Activated CD4-positive, alpha-beta T cell treated with anti-CD3 and anti-CD28 coated beads, Interleukin-2, amount 50 U/mL, for 48 hours (primary cell): ENCODE data around the gene PTCD2.

Experiments
- DNase-seq, 2 experiments: peaks; one replicate each; pipeline ENCODE4 v3.0.0-alpha.2; 2020

The PTCD2 gene, protein sequence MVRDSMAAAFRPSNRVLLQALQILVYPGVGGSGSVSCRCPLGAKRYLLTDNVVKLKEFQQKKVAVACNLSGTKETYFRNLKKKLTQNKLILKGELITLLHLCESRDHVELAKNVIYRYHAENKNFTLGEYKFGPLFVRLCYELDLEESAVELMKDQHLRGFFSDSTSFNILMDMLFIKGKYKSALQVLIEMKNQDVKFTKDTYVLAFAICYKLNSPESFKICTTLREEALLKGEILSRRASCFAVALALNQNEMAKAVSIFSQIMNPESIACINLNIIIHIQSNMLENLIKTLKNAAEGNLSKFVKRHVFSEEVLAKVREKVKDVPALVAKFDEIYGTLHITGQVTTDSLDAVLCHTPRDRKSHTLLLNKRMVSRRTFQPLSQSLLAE

DNA sequence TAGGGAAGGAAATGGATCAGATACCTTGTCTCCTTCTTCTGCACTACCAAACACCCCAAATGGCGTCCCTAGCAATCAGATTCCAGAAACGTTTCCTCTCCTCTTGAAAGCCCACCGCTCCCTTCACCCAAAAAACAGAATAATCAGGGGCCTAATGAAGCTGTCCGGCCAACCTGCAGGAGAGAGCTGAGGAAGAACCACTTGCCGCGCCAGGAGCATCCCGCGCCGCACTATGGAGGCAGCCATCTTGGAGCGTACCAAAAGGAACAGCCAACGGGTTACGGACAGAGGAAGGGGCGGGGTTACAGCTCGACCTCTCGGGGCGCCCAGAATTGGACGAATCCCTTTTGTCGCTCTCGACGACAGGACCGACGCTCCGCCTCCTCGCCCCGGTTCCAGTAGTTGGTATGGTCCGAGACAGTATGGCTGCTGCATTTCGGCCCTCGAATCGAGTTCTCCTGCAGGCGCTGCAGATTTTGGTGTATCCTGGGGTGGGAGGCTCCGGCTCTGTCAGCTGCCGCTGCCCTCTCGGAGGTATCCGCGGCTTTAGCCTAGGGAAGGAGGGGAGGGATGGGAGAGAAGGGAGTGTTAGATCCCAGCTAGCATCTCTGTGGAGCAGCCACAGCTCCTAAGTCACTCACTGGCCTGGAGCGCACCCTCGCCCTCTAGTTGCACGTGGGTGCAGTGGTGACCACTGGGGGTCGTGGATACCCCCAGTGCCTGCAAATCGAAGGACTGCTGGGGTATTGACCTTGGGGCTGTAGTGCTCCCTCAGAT is at the start of gene PTCD2, which contains the start of gene MRPS27:
PTCD2 (plus strand) TSS at position 398 of the 777 bp plus-strand sequence; CDS start at position 408, 10 bp downstream.
MRPS27 (minus strand) TSS at position 265 of the 777 bp plus-strand sequence; CDS start at position 246, 19 bp downstream.
- DNase-seq: peak; percentile 94 to 96

DNA sequence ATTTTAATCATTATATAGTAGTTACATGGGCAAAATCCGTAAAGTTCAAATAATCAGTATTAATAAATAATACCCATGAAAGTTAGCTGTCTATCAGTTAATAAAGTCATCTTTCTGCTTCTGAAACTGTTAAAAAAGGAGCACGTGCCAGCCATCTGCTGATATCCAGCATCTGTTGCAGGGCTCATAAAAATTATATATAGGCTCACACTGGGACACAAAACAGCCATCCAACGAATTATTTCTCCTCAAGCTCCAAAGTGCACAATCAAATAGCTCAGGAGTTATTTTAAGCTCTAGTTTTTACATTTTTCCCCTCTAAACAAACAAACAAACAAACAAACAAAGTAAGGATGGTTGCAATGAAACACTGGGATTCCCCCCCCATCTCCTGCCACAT is 48.5 kb upstream of the PTCD2 start:
- no peak for DNase-seq

DNA sequence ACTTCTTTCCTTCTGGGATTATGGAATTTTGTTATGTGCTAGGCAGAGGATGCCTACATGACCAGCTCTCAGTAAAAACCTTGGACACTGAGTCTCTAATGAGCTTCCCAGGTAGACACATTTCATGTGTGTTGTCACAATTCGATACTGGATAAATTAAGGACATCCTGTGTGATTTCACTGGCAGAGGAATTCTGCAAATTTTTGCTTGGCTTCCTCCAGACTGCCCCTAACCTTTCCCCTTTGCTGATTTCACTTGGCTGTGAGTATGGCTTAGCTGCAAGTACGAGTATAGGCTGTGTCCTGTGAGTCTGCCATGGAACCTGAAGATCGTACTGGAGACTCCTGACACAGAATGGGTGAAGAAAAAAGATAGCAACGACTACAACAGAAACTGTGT is 47.8 kb upstream of the PTCD2 start:
- no peak for DNase-seq

DNA sequence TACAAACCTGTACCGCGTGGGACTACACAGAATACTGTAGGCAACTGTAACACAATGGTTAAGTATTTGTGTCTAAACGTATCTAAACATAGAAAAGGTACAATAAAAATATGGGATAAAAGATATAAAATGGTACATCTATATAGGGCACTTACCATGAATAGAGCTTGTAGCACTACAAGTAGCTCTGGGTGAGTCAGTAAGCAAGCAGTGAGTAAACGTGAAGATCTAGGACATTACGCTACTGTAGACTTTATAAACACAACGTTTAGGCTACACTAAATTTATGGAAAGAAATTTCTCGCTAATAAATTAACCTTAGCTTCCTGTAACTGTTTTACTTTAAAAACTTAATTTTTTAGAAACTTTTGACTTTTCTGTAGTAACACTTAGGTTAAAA is 46.6 kb upstream of the PTCD2 start:
- no peak for DNase-seq

DNA sequence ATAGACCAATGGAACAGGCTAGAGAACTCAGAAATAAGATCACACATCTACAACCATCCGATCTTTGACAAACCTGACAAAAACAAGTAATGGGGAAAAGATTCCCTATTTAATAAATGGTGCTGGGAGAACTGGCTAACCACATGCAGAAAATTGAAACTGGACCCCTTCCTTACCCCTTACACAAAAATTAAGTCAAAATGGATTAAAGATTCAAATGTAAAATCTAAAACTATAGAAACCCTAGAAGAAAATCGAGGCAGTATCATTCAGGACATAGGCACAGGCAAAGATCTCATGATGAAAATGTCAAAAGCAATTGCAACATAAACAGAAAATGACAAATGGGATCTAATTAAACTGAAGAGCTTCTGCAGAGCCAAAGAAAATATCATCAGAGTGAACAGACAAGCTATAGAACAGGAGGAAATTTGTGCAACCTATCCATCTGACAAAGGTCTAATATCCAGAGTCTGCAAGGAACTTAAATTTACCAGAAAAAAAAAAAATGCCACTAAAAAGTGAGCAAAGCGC is 43.9 kb upstream of the PTCD2 start:
- DNase-seq: no peak

DNA sequence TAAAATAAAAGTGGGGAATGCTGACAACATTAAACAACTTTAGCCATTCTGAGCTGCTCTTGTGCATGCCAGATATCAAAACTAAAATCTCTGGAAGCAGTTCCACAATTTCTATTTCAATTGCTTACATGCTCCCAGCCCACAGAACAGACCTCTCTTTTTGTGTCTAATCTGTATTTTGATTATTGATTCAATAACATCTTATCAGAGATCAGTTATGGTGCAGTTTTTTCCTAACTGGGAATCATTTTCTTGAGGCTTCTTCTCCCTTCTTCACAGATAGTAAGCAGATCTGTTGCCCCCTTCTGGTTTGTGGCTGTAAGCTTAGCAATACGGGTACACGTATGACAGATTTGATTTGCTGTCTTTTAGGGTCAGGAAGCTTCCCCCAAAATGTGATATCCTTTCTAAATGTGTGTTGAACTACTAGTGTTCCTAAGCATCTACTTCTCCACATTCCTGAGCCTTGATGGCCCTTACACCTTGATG is 39.5 kb upstream of the PTCD2 start:
- no peak for DNase-seq

DNA sequence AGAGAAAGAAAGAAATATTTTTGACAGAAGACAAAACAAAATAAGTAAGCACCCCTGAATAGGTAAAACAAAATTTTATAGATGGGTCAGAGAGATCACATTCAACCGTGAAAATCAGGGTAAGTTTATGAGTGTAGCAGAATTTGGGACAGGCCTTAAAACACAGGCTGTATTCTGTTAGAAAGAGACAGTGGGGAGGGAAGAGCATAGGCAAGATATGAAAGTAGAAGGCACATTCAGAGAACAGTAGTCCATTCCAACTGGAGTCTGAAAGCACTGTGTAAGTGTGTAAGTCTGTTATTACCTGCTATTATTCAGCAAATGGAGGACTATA is 38.8 kb upstream of the PTCD2 start:
- no peak for DNase-seq

DNA sequence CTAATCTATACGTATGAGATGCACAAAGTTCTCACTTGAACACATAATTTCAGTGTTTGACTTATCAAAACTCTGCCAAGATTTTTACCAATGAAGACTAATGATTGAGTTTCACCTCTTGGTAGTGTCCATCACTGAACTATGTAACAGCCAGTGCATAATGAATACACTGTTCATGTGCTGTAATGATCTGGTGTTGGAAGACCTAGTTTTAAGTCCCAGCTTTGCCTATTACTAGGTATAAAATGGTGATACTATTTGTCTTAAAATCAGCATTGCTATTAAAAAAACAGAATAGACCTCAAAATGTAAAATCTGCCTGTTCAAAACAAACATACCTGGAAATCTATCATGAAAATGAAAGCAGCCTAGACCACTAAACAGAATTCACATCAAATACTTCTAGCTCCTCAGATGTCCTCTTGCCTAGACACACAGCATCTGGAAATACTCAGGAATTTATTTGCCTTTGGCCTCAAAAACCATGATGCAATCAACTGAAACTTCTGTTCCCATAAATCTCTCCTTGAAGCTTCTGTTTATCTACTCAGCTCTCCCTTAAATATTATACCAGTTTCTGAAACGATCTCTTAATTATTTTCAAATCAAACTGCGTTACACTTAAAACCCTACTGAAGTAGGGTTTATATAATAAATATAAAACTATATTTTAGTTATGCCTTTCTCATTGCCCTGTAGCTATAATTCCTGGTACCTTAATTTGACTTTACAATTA is 38.2 kb upstream of the PTCD2 start:
- no peak for DNase-seq

DNA sequence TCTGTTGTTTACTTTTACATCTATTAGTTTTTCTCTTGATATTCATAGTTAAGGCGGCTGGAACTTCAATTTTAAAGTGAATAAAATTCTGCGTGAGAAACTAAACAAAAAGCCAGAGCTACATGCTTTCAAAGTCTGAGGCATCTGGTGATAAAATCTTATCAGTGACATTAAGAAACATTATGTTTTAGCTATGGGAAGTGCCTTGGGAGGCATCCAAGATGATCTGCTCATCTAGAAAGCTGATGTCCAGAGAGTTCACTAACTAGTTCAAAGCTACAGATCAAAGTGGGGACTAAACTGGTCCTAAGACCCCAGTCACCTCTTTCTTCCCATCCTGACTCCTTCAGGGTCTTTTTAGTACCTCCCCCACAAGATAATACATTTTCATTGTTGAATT is 37.3 kb upstream of the PTCD2 start:
- DNase-seq: no peak

DNA sequence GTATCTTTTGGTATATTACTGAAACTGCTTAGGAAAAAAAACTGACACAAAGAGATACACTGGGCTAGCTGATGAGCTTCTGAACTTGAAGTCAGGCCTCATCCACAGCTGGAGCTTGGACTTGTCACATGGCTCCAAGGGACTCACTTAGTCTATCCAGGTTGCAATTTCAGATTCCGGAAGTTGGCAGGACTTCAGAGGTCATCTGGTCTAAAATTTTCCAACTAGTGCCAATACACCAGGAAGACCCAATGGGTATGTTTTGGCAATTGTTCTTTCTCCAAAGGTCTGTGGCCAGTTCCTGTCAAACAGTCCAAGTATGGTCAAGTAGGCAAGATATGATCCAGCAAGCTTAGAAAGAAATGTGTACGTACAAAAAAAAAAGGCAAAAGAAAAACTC is 36.8 kb upstream of the PTCD2 start:
- DNase-seq: no peak

DNA sequence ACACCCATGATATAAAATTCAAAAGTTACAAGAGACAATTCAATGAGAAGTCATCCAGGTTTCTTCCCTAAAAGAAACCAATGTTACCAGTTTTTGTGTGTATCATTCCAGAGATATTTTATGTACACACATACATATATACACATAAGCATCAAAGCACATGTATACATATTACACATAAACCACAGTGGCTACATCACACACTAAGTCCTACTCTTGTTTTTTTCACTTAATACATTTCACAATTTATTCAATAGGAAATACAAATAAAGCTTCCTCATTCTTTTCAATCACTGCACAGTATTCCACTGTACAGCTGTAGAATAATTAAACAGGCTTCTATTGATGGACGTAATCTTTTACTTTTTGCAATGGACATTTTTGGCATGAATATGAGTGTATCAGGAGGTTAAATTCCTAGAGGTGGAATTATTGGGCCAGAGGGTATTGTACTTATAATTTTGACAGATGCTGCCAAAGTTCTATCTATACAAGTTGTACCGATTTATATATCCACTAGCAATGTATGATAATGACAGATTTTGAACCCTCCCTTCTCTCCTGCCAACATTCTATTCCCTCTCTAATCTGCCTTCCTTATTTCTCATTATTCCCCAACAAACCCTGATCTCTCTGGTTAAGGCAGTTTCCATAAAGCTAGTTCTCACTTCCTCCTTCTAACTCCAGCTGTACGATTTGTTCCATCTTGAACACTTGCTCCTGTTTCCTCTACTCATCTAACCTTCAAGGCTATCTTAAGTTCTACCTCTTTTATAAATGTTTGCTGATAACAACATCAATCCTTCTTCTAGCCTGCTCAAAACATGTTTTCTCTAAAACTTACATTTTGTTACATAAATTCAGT is 35.4 kb upstream of the PTCD2 start:
- DNase-seq: no peak

DNA sequence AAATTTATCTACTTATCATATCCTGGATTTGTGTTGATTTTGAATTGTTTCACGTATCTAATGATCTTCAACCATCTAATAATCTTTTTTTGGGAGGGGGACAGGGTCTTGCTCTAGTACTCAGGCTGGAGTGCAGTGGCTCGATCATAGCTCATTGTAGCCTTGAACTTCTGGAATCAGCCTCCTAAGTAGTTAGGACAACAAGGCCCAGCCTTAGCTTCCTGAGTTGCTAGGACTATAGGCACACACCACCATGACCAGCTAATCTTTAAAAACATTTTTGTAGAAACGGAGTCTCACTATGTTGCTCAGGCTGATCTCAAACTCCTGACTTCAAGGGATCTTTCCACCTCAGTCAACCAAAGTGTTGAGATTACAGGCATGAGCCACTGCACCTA is 34.8 kb upstream of the PTCD2 start:
- no peak for DNase-seq

DNA sequence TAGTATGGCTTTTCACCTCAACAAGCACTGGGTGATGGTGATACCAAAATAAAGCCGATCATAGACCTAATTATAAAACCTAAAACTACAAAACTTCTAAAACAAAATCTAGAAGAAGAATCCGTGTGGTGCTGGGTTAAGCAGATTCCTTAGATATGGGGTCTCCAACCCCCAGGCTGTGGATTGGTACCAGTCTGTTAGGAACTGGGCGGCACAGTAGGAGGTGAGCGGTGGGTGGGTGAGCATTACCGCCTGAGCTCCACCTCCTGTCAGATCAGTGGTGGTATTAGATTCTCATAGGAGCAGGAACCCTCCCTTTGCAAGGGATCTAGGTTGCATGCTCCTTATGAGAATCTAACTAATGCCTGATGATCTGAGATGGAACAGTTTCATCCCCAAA is 33.4 kb upstream of the PTCD2 start:
- DNase-seq: no peak

DNA sequence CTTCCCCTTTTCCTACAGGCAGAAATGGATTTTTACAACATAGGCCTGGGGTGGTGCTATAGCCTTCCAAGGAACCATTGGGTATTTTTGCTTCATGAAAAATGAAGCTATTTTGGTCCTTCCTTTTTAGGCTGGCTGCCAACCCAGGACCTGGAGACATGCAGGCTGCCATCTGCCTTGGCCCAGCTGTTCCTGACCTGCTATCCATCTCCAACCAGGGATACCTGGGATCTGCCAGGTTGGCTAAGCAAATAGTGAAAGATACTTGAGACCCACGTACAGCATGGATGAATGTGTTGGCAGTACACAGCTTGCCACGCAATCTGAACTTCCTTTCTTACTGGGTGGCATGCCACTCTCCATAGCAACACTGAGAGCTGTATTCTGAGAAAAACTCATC is 31.2 kb upstream of the PTCD2 start:
- DNase-seq: no peak

DNA sequence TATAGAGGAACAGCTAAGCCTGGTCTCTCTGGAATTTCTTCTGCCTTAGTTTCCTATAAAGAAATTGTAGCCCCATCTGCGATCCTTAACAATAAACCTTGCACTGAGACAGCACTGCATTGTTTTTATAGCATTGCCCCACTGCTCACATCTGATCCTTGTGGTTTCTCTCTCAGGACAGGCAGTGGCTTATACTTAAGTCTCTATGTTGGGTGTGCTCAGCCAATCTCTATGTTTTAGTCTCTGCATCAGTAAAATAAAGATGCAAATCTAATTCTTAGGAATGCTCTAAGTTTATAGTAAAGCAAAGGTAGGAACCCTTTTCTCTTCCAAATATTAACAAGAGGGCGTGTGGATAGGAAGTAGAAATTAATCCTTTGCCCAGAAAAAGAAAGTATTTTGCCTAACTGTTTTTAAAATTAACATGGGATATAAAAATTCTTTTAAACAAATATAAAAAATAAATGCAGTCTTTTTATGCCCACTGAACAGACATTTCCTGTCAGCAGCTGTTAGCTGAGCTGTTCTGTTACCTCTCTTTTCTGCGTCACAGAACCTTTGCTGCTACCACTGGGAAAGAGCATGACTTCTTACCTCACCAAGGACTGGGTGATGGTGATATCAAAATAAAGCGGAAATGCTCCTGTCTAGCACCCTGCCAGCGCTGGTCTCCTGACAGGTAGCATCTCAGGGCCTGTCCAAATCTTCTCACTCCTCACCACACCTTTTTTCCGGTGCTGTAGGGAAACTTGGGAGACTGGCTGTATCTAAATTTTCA is 29.6 kb upstream of the PTCD2 start:
- no peak for DNase-seq

DNA sequence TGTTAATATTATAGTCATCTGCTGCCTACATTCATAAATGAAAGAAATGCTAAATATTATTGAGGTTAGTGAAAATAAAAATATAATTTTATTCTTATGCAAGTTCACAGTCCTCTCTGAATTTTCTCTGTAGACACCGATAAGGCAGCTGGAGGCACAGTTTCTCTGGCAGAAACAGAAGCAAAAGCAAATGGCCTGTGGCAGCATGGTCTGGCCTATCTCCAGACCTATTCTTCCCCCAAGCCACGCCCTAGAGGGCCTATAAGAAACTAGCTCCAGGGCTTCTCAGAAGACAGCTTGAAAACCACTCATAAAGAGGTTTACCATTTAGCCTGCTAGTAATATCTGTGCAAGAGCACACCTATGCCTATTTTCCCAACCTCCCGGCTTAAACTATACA is 28.6 kb upstream of the PTCD2 start:
- DNase-seq: no peak

DNA sequence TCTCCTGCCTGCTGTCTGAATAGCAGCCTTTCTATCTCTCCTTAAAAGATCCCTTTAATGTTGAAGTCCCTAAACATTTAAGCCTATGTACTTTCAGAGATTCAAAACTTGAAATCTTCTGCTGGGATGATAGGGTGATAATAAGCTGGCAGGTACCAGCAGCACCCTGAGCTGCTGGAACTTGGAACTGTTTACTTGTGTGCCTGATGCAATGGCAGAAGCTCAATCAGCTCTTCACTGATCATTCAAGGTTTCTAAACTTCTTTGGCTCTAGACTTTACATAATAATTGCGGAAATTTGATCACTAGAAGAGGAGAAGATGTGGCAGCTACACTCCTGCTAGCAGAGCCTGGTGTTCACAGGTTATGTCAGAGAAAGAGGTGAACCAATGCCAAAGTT is 27.8 kb upstream of the PTCD2 start:
- DNase-seq: no peak

DNA sequence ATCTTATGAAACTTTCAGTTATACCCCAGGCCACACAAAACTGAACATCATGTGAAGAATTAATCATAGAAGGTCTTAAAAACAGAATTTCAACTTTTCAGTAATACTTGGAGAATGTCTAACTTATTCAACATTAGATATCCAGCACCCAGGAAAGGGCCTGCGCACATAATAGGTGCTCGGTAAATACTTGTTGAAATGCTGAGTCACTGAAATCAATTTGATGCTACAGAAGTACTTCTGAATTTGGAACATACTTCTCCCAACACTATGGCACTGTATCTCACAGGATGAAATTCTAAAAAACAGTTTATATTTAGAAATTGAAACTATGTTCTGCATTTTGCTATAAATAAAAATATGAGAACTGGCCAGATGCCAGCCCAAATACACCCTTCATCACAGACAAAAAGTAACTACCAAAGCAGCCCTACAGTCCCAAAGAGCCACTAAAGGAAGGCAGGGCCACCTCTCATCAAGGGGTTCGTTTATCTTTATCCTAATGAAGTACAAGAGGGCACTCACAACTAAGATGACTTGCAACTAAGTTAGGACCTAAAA is 26.6 kb upstream of the PTCD2 start:
- DNase-seq: no peak

DNA sequence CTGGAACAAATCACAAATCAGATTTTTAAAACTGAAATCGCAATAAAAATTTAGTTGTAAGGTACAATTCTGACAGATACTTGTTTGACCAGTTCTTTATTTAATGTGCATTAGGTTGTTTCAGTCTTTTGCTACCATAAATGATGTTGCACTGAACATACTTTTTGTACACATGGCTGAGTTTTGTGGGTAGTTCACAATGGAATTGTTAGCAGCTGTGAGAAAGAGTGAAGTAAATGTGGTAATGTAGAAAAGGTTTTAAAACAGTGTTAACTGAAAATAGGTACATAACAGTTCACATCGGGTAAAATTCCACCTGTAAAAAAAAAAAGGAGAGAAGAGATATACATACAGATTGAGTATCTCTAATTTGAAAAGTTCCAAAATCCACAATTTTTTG is 25.7 kb upstream of the PTCD2 start:
- no peak for DNase-seq

DNA sequence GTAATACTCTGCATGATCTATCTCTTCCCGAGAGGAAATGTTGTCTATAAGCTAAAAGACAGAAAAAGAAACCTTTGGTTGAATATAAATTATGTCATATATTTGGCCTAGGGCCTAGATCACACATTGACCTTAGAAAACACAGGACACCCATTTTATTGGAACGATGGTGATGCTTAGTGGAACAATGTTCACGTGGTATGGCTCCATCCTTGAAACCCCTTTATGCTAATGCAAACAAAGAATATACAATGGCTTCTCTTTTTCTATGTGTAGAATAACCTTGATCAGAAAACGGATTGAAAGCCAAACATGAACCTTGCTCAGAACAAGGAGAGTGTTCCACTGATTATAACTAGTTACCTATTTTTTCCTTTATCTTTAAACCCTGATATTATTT is 24.6 kb upstream of the PTCD2 start:
- DNase-seq: no peak

DNA sequence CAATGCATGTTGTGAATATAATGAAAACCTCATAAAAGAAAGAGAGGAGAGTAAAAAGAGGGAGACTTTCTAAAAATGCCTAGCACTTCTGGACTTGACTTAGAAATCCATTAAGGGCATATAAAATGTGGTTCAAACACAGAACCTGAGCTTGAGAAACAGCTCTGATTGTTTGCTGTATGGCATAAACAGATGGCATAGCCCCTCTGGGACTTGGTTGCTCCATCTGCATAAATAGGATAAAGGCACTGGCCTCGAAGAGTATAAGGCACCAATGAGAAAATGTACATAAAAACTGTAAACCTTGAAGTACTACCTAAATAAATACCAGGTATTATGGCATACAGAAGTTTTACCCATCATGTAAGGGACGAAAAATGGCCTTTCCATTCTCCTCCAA is 23.9 kb upstream of the PTCD2 start:
- no peak for DNase-seq
